Measurements from ENCODE around the gene EIF2D.

EIF2D gene

GRCh38 chr1:206580438-206581113 is 31.7 kb downstream of the EIF2D start:
- H3K9me3 ChIP-seq (ENCODE audit: insufficient read depth, low read length): no peaks in the 10 kb centered on the region
- H3K36me3 ChIP-seq (ENCODE audit: insufficient read depth, insufficient read length, low read length): no peaks in the 10 kb centered on the region
- no peaks in the 10 kb centered on the region for H3K27me3 ChIP-seq (ENCODE audit: insufficient read depth, insufficient read length)
- no peak overlapping the region for H3K9ac ChIP-seq (ENCODE audit: insufficient read length, low read depth)
- DNase-seq (ENCODE audit: low read depth, low spot score): no peak
- no peak for TF ChIP-seq ZNF274 (IDR thresholded peaks at IDR 0.05; ENCODE audit: low read depth, low read length)
- no peak for TF ChIP-seq YY1 (IDR thresholded peaks at IDR 0.05; ENCODE audit: insufficient read depth, insufficient read length)
- TF ChIP-seq SUZ12 (IDR thresholded peaks at IDR 0.05; ENCODE audit: extremely low read depth, insufficient read depth, insufficient read length): no peak
- peaks cover 5% of the 10 kb centered on the region for H3K4me1 ChIP-seq (ENCODE audit: insufficient read depth, insufficient read length)
- H3K4me3 ChIP-seq (ENCODE audit: insufficient read length, low read depth): no peak overlapping the region

GRCh38 chr1:206579747-206580437 is 32.4 kb downstream of the EIF2D start:
- DNase-seq (ENCODE audit: low read depth, low spot score): no peak
- Histone ChIP-seq H3K36me3 (ENCODE audit: insufficient read depth, insufficient read length, low read length) (no peaks in the 10 kb centered on the region), H3K4me1 (ENCODE audit: insufficient read depth, insufficient read length) (peaks cover 6% of the 10 kb centered on the region), H3K9ac (ENCODE audit: insufficient read length, low read depth) (no peak overlapping the region), H3K9me3 (ENCODE audit: insufficient read depth, low read length) (no peaks in the 10 kb centered on the region), H3K4me3 (ENCODE audit: insufficient read length, low read depth) (no peak overlapping the region), H3K27me3 (ENCODE audit: insufficient read depth, insufficient read length) (no peaks in the 10 kb centered on the region)
- no peak for TF ChIP-seq SUZ12 (IDR thresholded peaks at IDR 0.05; ENCODE audit: extremely low read depth, insufficient read depth, insufficient read length)
- TF ChIP-seq YY1 (IDR thresholded peaks at IDR 0.05; ENCODE audit: insufficient read depth, insufficient read length): no peak
- TF ChIP-seq ZNF274 (IDR thresholded peaks at IDR 0.05; ENCODE audit: low read depth, low read length): no peak

- Histone ChIP-seq H3K9me3 (ENCODE audit: insufficient read depth, low read length) (no peaks in the 10 kb centered on the region), H3K4me3 (ENCODE audit: insufficient read length, low read depth) (no peak overlapping the region), H3K36me3 (ENCODE audit: insufficient read depth, insufficient read length, low read length) (no peaks in the 10 kb centered on the region), H3K9ac (ENCODE audit: insufficient read length, low read depth) (no peak overlapping the region), H3K4me1 (ENCODE audit: insufficient read depth, insufficient read length) (peaks cover 9% of the 10 kb centered on the region), H3K27me3 (ENCODE audit: insufficient read depth, insufficient read length) (no peaks in the 10 kb centered on the region)
- DNase-seq (ENCODE audit: low read depth, low spot score): no peak
- TF ChIP-seq ZNF274 (IDR thresholded peaks at IDR 0.05; ENCODE audit: low read depth, low read length) (no peak), YY1 (IDR thresholded peaks at IDR 0.05; ENCODE audit: insufficient read depth, insufficient read length) (no peak), SUZ12 (IDR thresholded peaks at IDR 0.05; ENCODE audit: extremely low read depth, insufficient read depth, insufficient read length) (no peak)
Observed at GRCh38 chr1:206578978-206579374, 33.3 kb downstream of the EIF2D start.

- H3K9me3 ChIP-seq (ENCODE audit: insufficient read depth, low read length): no peaks in the 10 kb centered on the region
- H3K4me1 ChIP-seq (ENCODE audit: insufficient read depth, insufficient read length): peaks cover 10% of the 10 kb centered on the region
- no peak overlapping the region for H3K9ac ChIP-seq (ENCODE audit: insufficient read length, low read depth)
- H3K27me3 ChIP-seq (ENCODE audit: insufficient read depth, insufficient read length): no peaks in the 10 kb centered on the region
- DNase-seq (ENCODE audit: low read depth, low spot score): no peak
- H3K4me3 ChIP-seq (ENCODE audit: insufficient read length, low read depth): no peak overlapping the region
- H3K36me3 ChIP-seq (ENCODE audit: insufficient read depth, insufficient read length, low read length): no peaks in the 10 kb centered on the region
- no peak for TF ChIP-seq SUZ12 (IDR thresholded peaks at IDR 0.05; ENCODE audit: extremely low read depth, insufficient read depth, insufficient read length)
- no peak for TF ChIP-seq YY1 (IDR thresholded peaks at IDR 0.05; ENCODE audit: insufficient read depth, insufficient read length)
- TF ChIP-seq ZNF274 (IDR thresholded peaks at IDR 0.05; ENCODE audit: low read depth, low read length): no peak
Observed at GRCh38 chr1:206578068-206578977, 33.9 kb downstream of the EIF2D start.

- Histone ChIP-seq H3K9me3 (ENCODE audit: insufficient read depth, low read length) (no peaks in the 10 kb centered on the region), H3K4me3 (ENCODE audit: insufficient read length, low read depth) (no peak overlapping the region), H3K9ac (ENCODE audit: insufficient read length, low read depth) (no peak overlapping the region), H3K27me3 (ENCODE audit: insufficient read depth, insufficient read length) (no peaks in the 10 kb centered on the region), H3K36me3 (ENCODE audit: insufficient read depth, insufficient read length, low read length) (no peaks in the 10 kb centered on the region), H3K4me1 (ENCODE audit: insufficient read depth, insufficient read length) (peaks cover 7% of the 10 kb centered on the region)
- no peak for TF ChIP-seq YY1 (IDR thresholded peaks at IDR 0.05; ENCODE audit: insufficient read depth, insufficient read length)
- no peak for TF ChIP-seq SUZ12 (IDR thresholded peaks at IDR 0.05; ENCODE audit: extremely low read depth, insufficient read depth, insufficient read length)
- no peak for TF ChIP-seq ZNF274 (IDR thresholded peaks at IDR 0.05; ENCODE audit: low read depth, low read length)
- no peak for DNase-seq (ENCODE audit: low read depth, low spot score)
Observed at GRCh38 chr1:206577626-206578025, 34.6 kb downstream of the EIF2D start.

GRCh38 chr1:206575894-206576737 is 36.1 kb downstream of the EIF2D start:
- no peak for TF ChIP-seq ZNF274 (IDR thresholded peaks at IDR 0.05; ENCODE audit: low read depth, low read length)
- no peak for TF ChIP-seq SUZ12 (IDR thresholded peaks at IDR 0.05; ENCODE audit: extremely low read depth, insufficient read depth, insufficient read length)
- no peak for TF ChIP-seq YY1 (IDR thresholded peaks at IDR 0.05; ENCODE audit: insufficient read depth, insufficient read length)
- Histone ChIP-seq H3K9me3 (ENCODE audit: insufficient read depth, low read length) (no peaks in the 10 kb centered on the region), H3K4me1 (ENCODE audit: insufficient read depth, insufficient read length) (peaks cover 7% of the 10 kb centered on the region), H3K4me3 (ENCODE audit: insufficient read length, low read depth) (no peak overlapping the region), H3K36me3 (ENCODE audit: insufficient read depth, insufficient read length, low read length) (no peaks in the 10 kb centered on the region), H3K9ac (ENCODE audit: insufficient read length, low read depth) (no peak overlapping the region), H3K27me3 (ENCODE audit: insufficient read depth, insufficient read length) (no peaks in the 10 kb centered on the region)
- no peak for DNase-seq (ENCODE audit: low read depth, low spot score)
